ENCODE measurements around the gene APOC3. TPM values are rescaled to one million over a fixed set of nuclear protein-coding genes. Genes with fewer than 3 reads are reported as not detected.

Gene APOC3
- total RNA-seq, 4 donors from 2014 or later: 2.6 to 36.5 TPM; not detected in 2

- no peak overlapping the region for H3K27ac ChIP-seq
- WGBS: 86% methylated on average over 6 of the region's 6 CpGs
- H3K9me3 ChIP-seq: no peaks in the 10 kb centered on the region
- no peak for DNase-seq (ENCODE audit: low spot score in 2 of 2)
- TF ChIP-seq EP300 (IDR thresholded peaks at IDR 0.05) (no peak), CTCF (IDR thresholded peaks at IDR 0.05) (no peak), POLR2AphosphoS5 (IDR thresholded peaks at IDR 0.05) (no peak), POLR2A (IDR thresholded peaks at IDR 0.05) (no peak)
- H3K36me3 ChIP-seq: no peaks in the 10 kb centered on the region
- H3K27me3 ChIP-seq: no peaks in the 10 kb centered on the region
- H3K4me1 ChIP-seq: no peaks in the 10 kb centered on the region
- H3K4me3 ChIP-seq: no peak overlapping the region
Measured at GRCh38 chr11:116827461-116827860, 2.2 kb upstream of the APOC3 start.

- Histone ChIP-seq H3K36me3 (no peaks in the 10 kb centered on the region), H3K27ac (no peak overlapping the region), H3K9me3 (no peaks in the 10 kb centered on the region), H3K27me3 (no peaks in the 10 kb centered on the region), H3K4me3 (no peak overlapping the region), H3K4me1 (no peaks in the 10 kb centered on the region)
- 61% methylated on average over 14 of the region's 16 CpGs for WGBS
- no peak for DNase-seq (ENCODE audit: low spot score in 2 of 2)
- no peak for TF ChIP-seq POLR2A (IDR thresholded peaks at IDR 0.05)
- no peak for TF ChIP-seq CTCF (IDR thresholded peaks at IDR 0.05)
- TF ChIP-seq EP300 (IDR thresholded peaks at IDR 0.05): no peak
- TF ChIP-seq POLR2AphosphoS5 (IDR thresholded peaks at IDR 0.05): no peak
Measured at GRCh38 chr11:116828632-116829524, 829 bp upstream of the APOC3 start.

- Histone ChIP-seq H3K27ac (no peak overlapping the region), H3K9me3 (no peaks in the 10 kb centered on the region), H3K4me3 (no peak overlapping the region), H3K36me3 (no peaks in the 10 kb centered on the region), H3K4me1 (peaks cover 2% of the 10 kb centered on the region), H3K27me3 (no peaks in the 10 kb centered on the region)
- 94% methylated on average over 12 of the region's 17 CpGs for WGBS
- DNase-seq (ENCODE audit: low spot score in 2 of 2): no peak
- no peak for TF ChIP-seq CTCF (IDR thresholded peaks at IDR 0.05)
- TF ChIP-seq EP300 (IDR thresholded peaks at IDR 0.05): no peak
- no peak for TF ChIP-seq POLR2AphosphoS5 (IDR thresholded peaks at IDR 0.05)
- TF ChIP-seq POLR2A (IDR thresholded peaks at IDR 0.05): no peak
Measured at GRCh38 chr11:116830184-116830912, 641 bp downstream of the APOC3 start.

- Histone ChIP-seq H3K9me3 (no peaks in the 10 kb centered on the region), H3K4me3 (no peak overlapping the region), H3K36me3 (no peaks in the 10 kb centered on the region), H3K27ac (no peak overlapping the region), H3K27me3 (no peaks in the 10 kb centered on the region), H3K4me1 (peaks cover 13% of the 10 kb centered on the region)
- no peak for DNase-seq (ENCODE audit: low spot score in 2 of 2)
- TF ChIP-seq POLR2A (IDR thresholded peaks at IDR 0.05) (no peak), POLR2AphosphoS5 (IDR thresholded peaks at IDR 0.05) (no peak), EP300 (IDR thresholded peaks at IDR 0.05) (no peak)
- WGBS: 83% methylated on average over 3 of the region's 7 CpGs
Measured at GRCh38 chr11:116831790-116832349, 2.2 kb downstream of the APOC3 start.

GRCh38 chr11:116832350-116833290 is 2.9 kb downstream of the APOC3 start:
- Histone ChIP-seq H3K9me3 (no peaks in the 10 kb centered on the region), H3K27me3 (no peaks in the 10 kb centered on the region), H3K36me3 (no peaks in the 10 kb centered on the region), H3K4me1 (peaks cover 13% of the 10 kb centered on the region), H3K4me3 (no peak overlapping the region), H3K27ac (no peak overlapping the region)
- DNase-seq (ENCODE audit: low spot score in 2 of 2): no peak
- no peak for TF ChIP-seq POLR2A (IDR thresholded peaks at IDR 0.05)
- 84% methylated on average over 10 of the region's 13 CpGs for WGBS
